Activated CD4-positive, alpha-beta T cell treated with anti-CD3 and anti-CD28 coated beads for 24 hours (primary cell): ENCODE data around the gene PPP2R5C.

Experiments
- DNase-seq, 2 donors: peaks; one replicate each; pipeline ENCODE4 v3.0.0-alpha.2; 2020; ENCODE audit warnings: low read depth in 2 of 2

PPP2R5C gene

DNA sequence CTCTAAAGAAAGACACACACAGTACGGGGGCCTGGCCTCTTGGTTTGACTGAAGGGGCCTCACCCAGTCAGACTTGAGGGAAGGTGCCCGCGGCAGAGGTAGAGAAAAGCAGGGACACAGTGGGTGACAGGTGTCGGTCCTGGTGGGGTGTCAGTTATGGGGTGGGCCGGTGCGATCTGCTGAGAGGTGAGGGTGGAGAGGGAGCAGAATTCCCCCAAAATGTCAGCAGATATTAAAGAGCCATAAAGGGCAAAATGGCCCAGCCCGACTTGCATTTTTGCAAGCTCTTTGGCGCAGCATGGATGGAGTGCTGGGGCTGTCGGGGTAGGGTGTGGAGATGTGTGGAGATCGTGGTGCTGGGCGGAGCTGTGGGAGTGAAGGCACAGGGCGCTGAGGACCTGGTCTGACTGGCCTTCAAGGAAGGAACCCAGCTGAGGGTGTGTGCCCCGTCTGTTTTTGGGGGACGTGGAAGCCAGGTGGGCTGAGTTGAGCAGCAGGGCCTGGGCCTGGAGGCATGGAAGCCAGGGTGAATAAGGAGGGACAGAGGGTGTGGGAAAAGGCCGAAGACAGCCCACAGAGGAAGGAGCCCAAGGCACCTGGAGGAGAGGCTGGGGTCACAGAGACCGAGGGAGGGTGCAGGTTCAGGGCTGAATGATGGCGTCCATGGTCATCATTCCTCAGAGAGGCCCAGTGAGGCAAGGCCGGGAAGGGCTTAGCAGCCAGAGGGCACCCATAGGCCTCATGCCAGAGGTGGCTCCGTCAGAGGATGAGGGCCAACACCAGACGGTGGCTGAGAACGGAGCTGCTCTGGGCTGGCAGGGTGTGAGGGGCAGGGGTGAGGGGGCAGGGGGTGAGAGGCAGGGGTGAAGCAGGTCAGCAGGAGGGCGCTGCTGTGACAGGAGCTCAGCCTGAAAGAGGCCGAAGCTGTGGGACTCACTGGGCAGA is 154.6 kb downstream of the PPP2R5C start:
- DNase-seq = no peak

DNA sequence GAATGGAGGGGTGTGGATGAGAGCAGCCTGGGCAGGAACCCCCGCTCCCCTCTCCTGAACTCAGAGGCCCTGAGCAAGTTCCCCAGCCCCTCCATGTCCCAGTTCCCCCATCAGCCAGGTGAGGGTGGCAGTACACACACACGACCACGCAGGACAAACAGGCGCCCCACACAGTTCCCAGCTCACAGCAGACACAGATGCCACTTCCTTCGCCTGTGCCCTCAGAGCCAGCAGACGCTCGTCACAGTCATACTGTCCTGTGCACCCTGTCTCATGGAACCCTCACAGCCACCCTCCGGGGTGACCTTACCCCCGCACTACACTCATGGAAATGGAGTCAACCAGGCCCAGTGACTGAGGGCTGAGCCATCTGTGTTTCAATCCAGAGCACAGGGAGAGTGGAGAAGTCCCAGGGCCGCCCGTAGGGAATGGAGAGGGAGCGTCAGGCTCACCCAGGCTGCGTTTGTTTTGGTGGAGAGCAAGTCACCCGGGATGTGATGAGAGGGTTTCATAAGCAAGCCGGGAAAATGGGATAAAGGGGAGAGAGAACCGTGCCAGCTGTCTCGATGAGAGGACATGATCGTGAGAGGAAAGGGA is 155.4 kb downstream of the PPP2R5C start:
- no peak for DNase-seq

DNA sequence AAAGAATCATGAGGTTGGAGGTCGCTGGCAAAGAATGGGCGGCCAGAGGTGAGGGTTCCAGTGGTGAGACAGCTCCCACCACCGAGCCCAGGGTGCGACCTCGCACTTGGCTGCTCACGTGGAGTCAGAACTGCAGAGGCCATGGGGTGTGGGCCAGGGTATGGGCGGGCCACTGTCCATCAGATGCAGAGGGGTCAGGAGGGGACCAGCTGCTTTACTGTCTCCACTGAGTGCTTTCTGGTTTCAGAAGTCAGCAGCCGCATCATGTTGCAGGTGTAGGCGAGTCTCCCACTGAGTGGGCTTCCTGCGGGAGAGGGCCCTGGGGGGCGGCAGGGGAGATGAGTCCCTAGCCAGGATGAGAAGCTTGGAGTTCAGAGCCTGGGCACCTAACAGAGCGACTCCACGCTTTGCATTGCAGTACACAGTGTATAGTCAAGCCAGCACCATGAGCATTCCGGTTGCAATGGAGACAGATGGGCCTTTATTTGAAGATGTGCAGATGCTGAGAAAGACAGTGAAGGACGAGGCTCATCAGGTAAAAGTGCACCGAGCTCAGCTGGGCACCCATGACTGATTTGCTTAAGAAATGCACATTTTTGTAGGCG is 156.0 kb downstream of the PPP2R5C start:
- DNase-seq = no peak

DNA sequence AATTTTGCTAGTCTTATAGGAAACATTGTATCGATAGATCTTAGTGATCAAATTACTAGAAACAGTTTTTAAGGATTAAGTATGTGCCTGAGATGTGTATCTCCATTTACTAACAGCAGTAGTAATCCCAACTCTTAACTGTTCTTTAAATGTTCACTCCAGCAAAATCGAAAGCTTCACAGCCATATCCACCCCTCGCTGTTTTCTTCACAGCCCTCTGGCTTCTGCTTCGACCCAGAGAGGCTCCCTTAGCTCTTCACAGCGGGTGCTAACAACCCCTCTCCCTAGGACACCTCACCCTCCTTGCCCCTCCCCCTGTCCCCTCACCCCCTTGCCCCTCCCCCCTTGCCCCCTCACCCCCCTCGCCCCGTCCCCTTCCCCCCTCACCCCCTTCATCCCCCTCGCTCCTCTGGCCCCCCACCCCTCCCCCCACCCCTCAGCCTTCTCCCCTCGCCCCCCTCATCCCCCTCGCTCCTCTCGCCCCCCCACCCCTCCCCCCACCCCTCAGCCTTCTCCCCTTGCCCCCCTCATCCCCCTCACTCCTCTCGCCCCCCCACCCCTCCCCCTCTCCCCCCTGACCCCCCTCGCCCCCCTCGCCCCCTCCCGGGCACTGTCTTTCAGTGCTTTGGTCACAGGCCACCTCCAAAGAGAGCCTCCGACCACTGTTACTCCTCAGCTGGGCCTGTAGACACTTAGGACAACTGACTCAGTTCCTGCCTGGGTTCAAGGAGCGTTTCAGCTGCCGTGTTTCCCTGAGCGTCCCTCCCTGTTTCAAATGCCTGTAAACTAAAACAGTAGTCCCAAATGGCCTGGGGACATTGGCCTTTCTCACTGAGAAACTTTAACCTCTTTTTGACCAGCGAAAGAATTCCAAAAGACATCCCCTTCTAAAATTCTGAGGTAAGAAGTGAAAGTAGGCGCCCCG is 156.8 kb downstream of the PPP2R5C start:
- DNase-seq = no peak

DNA sequence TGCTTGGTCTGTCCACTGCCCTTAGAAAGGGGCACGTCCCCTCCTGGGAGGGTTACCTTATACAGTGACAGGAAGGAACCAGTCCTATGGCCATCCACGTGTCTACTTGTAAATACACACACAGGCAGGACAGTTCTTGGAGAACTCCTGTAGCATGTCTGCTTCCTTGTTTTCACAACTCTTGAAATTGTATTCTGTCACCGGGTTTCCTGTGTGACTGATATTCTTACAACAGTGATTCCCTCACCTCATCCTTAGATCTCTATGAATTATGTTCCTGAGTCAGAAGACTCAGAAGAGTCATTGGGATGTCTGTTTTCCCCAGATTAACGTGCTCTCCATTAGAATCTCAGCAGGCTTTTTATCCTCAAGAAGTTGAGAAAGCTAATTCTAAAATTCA is 158.8 kb downstream of the PPP2R5C start:
- no peak for DNase-seq

DNA sequence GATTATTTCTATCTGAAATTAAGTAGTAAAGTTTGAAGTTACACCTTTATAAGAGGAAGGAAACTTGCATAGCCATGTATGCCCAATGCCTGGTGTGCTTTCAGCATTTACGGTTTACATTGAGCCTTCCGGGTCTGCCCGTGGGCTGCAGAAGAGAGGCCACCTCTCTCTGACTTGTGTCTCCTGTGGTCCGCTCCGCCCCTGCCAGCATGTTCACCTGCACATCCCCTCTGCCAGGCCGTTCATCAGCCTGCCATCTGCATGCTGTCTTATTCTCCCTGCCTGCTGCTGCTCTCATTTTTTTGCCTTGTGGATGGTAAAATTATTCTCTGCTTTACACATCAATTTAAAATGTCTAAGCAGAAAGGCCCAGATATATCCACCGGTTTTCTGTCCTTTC is 161.4 kb downstream of the PPP2R5C start:
- DNase-seq = no peak

DNA sequence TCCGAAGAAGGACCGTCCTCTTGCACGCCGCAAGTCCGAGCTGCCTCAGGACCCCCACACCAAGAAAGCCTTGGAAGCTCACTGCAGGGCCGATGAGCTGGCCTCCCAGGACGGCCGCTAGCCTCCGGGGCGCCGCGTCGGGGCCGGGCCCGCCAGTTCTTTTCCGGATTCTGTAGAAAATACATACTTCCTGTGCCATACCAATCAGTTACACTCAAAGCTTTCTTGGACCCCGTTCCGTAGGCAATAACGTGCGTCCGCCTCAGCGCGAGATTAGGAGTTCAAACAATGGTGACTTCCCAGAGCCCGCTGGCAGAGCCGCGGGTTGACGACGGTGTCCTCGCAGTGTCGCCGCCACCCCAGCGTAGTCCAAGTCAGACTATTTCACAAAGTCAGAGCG is 163.6 kb downstream of the PPP2R5C start:
- DNase-seq = no peak

DNA sequence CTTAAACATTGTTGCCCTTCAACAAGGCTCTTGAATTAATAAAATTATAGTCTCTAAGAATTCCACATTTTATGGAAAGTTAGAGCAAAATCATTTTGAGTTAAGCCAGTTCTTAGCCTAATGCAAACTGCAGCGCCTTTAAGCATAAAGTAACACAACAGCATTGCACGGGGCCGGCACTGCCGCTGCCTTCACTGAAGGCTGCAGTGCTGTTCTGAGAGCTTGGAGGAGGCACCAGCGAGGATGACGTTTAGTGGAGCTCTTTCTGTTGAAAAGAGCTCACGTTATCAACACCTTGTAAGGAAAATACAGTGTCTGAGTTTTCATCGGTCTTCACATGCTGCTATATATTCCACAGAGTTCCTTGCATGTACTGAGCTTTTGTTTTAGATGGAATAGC is 164.6 kb downstream of the PPP2R5C start:
- no peak for DNase-seq

DNA sequence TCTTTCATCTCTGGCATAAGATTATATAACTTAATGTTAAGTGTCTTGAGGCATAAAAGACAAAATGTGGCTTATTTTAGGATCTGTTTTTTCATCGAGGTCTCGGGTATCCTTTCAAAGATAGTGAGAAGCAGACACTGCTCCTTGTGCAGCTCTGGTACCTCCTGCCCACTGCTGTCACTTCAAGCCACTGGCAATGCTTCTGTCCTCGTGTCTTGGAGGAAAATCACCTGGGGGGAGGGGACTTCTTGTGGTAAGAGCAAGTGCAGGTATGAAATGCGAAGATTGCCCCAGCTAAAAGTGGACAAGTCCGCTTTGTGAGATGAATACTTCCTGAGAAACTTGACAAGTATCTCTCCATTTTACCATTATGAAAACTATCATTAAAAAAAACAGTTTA is 165.1 kb downstream of the PPP2R5C start:
- no peak for DNase-seq

DNA sequence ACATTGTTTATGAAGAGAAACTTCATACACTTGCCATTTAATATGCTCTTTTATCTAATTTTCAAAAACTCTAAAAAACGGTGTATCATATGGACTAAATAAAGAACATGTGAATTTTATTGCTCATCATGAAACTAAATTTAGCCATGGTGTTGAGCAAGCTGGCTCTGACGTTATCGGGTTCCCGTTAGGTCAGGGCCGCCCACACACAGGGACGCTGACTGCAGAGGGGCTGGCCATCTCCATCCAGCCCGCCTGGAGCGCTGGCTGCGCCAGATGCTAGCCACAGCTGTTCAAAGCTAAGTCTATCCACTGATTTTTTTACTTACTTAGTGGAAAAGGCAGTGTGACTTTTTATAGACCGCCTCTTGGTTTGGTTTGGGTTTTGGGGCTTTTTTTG is 166.3 kb downstream of the PPP2R5C start:
- no peak for DNase-seq

DNA sequence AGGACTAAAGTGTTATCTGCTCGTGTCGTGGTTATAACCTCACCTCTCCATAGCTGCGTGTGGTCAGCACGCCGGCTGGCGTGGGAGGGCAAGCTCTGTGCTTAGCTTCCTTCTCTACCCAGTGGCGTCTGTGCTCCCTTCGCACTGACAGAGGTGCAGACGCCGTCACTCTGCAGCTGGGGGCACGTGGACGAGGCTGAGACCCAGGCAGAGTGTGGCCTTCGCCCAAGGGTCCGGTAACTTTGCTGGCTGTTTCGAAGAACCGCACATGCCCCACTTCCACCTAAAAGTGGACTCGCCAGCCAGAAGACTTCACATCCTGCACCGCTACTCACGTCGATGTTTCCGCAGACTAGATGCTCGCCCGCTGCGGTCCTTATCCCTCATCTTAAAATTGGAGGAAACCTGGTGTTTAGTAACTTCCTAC is 166.9 kb downstream of the PPP2R5C start:
- DNase-seq = no peak

DNA sequence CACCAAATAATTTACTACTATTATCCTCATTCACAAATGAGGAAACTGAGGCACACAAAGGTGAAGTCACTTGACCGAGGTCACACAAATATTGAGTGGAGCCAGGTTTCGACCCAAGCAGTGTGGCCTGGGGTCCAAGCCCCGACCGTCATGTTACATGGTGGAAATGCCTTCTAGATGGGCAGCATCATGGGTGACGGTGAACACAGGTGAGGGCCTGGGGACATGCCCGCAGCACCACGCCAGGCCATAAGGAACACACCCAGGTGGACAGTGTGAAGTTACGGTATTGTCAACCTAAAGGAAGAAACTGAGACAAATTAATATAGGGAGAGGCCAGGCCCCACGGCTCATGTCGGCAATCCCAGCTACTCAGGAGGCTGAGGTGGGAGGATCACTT is 167.6 kb downstream of the PPP2R5C start:
- DNase-seq = no peak

DNA sequence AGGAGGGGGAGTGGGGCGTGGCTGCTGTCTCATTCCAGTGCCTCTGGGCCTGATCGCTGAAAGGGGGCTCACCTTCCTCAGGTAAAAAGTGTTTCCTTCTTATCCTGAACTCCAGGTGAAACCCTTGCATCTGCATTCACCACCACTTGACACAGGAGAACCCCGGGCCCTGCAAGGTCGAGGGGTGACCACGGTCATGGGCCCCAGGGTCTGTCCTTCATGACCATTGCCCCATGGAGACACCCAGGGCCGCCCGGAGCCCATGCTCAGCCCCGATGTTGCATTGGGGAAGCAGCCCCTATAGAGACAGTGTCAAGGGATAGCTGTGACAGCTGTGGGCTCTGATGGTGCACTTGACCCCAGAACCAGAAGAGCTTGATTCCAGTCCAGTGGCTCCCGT is 168.4 kb downstream of the PPP2R5C start:
- DNase-seq = no peak

DNA sequence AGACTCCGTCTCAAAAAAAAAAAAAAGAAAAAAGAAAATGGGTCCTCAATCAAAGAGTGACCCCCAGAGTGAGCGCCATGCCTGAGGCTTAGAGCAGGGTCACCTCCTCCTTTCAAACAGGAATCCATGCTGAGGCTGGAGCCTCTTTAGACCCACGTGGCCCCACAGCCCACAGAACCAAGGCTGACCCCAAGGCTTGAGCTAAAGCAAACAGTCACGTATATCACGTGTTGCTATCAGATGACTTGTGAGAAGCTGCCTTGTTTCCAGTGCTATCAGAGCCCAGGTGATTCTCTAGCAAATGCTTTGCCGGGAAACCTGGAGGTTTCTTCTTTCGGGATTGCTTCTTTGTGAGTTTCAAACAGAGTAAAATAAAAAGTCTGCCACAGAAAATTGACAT is 171.2 kb downstream of the PPP2R5C start:
- no peak for DNase-seq

DNA sequence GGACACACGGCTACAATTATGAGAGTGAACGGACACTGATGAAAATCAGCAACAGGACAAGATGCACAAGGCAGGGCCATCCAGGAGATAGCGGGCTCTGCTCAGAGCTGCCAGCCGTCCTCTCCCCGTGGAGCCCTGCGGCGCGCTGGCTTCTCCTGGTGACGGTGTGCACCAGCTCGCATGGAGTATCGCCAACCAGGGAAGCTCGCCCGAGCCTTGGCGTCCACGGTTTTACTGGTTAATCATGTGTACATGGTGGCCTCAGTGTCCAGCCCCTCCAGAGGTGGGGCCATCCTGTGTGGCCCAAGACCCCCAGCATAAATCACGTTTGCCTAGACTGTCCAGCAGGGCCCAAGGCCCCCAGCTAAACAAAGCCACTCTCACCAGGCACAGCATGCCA is 171.7 kb downstream of the PPP2R5C start:
- no peak for DNase-seq

DNA sequence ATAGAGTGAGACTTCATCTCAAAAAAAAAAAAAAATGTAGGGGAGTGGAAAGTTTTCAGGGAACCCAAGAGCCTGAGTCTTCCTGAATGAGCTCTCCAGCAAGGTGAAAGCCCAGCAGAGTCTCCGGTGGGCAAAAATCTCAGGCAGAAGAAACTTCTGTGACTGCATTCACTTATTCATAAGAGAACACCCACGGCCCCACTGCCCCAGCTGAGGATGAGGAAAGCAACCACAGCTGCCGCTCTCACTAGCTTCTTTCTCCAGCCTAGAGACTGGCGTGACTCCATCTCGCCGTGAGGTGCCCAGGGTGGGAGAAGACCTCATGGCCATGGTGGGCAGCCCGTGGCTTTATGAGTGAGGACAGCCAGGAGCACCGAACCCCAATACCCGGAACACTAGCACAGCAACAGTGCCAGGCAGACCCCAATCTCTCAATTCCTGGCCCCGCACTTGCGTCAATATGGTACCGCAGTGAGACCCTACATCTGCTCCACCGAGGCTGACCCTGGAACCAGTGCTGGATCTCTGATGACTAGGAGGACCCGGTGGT is 173.2 kb downstream of the PPP2R5C start:
- no peak for DNase-seq

DNA sequence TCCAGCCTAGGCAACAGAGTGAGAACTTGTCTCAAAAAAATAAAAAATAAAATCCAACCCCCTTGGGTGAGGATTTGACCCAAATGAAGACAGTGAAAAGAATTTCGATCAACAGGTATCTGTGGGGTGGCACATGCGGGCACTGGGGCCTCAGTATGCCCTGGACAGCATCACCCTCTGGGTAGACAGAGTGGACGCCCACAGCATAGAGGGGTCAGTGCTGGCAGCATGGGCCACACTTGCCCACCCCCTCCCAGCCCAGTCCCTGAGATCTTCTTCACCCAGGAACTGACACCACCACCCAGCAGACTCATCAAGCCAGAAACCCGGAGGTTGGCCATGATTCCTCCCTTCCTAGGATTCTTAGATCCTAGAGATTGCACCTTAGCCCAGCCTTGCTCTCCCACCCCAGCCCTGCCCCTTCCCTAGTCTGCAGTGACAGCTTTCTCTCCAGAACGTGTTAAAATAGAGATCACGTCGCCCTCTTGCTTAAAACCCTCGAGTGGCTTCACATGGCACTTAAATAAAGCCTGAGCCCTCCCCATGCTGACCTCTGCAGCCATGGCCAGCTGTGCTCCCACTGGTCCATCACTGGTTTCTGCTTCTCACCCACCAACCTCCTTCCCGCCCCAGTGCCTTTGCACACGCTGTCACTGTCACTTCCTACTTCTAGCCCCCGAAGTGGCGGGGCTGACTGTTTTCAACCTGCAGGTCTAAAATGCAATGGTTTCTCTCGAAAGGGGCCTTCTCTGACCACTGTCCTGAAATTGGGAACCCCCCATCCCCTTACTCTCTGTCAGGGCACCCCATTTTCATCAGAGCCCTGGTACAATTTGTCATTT is 176.6 kb downstream of the PPP2R5C start:
- DNase-seq = no peak

DNA sequence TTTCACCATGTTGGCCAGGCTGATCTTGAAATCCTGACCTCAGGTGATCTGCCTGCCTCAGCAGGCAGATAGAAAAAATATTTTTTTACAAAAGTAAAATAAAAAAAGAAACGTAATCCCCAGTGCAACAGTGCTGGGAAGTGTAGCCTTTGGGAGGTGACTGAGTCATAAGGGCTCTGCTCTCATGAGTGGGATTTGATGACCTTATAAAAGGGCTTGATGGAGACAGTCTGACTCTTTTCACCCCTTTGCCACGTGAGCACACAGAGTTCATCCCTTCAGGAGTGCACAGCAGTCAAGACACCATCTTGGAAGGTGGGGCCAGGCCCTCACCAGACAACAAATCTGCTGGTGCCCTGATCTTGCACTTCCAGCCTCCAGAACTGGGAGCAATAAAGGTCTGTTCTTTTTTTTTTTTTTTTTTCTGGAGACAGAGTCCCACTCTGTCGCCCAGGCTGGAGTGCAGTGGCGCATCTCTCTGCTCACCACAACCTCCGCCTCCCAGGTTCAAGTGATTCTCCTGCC is 178.2 kb downstream of the PPP2R5C start:
- DNase-seq = no peak

DNA sequence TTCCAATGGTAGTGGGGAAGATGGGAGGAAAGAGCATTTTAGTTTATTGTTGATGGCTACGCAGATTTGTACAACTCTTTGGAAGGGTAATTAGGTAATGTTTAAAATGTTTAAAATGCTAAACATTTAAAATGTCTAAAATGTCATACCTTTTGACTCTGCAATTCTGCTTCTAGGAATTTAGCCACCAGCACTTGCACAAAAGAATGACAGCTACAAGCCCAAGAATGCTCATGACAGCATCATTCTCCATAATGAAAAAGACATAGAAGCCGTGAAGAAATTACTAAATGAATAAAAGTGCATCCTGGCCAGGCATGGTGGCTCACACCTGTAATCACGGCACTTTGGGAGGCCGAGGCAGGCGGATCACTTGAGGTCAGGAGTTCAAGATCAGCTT is 182.9 kb downstream of the PPP2R5C start:
- no peak for DNase-seq

DNA sequence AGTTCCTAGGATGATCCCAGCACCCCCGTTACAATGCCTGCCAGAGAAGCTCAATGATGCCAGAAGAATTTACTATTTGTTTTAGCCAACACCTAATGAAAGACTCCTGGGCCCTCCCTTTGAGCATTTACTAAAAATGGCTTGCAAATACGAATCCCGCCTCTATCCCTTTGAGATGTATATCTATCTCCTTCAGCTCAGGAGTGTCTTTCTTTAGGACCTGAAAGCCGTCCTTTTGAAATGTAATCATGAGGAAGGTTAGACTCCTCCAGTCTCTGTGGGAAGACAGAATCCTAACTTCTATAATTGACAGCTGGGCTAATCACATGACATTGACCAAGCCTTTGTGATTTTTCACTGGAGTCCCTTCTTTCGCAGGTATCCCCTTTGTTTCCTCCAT is 183.7 kb downstream of the PPP2R5C start:
- DNase-seq = no peak

DNA sequence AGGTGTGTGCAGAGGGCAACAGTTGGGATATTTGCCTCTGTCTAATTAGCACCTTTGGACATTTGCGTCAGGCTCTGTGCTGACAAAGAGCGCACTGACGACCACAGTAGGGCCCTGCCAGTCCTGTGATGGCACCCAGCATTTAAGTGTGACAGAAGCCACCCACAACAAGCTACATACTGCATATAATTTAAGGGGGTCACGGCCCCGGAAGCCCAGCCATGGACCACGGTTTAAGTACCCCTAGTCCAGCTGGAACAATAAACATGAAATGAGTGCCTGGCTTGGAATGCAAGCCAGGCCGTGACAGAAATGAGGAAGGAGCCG is 186.0 kb downstream of the PPP2R5C start:
- no peak for DNase-seq
